H1 (cell line): ENCODE data around the gene FAM120A. TPM values are rescaled to one million over a fixed set of nuclear protein-coding genes. Genes with fewer than 3 reads are reported as not detected.

Experiments used
- ASH2L ChIP-seq: fragments of 200-600, 300-600 bp; sonication (generic); IDR thresholded peaks from one replicate; pipeline ENCODE4 v1.7.1; 2017; ENCODE audit warnings: low read length
- JUN ChIP-seq: IDR thresholded peaks from 2 replicates; pipeline ENCODE4 v1.6.1; 2011; ENCODE audit warnings: low read depth, mild to moderate bottlenecking, improper control_type of control experiment, low read length
- RFX5 ChIP-seq: IDR thresholded peaks from 2 replicates; pipeline ENCODE4 v1.6.1; 2011; ENCODE audit warnings: low read depth, low read length, improper control_type of control experiment, borderline replicate concordance
- RXRA ChIP-seq: IDR thresholded peaks from 2 replicates; pipeline ENCODE4 v1.6.1; 2011; ENCODE audit warnings: low read depth, mild to moderate bottlenecking, low read length, moderate library complexity; ENCODE audit not compliant: insufficient read depth
- SP2 ChIP-seq: IDR thresholded peaks from 2 replicates; pipeline ENCODE4 v1.6.1; 2012; ENCODE audit warnings: mild to moderate bottlenecking, low read length, inconsistent platforms
- TBP ChIP-seq: IDR thresholded peaks from 2 replicates; pipeline ENCODE4 v1.6.1; 2011; ENCODE audit warnings: low read depth, low read length, improper control_type of control experiment
- TEAD4 ChIP-seq: IDR thresholded peaks from 2 replicates; pipeline ENCODE4 v1.6.1; 2012; ENCODE audit warnings: low read depth, low read length, inconsistent platforms, mixed read lengths
- polyA plus RNA-seq, 7 experiments: library from polyadenylated mRNA; depleted of rRNA in 3 of 7; stranded (reverse) in 5 of 7; unstranded in 2 of 7; fragments of >200 nt in 5 of 7; fragments of 200-250 nt in 2 of 7; gene quantifications; 1 replicate in 5 of 7; 2 replicates in 1 of 7; 4 replicates in 1 of 7; pipeline versions ENCODE4 v1.2.1 to v1.2.3, GENCODE V29; 2011 to 2013; ENCODE audit warnings: missing spikeins in 2 of 7, mixed read lengths in 2 of 7
- total RNA-seq: library from RNA; stranded (reverse); fragmentation: NEBNext Ultra II Directional; extraction: Animal tissue kit (Norgen Biotek cat#: 25700); gene quantifications from 2 replicates; pipeline ENCODE4 v1.2.1, GENCODE V29; 2021
- TF ChIP-seq, protein P1 (sequence below): IDR thresholded peaks from 2 replicates; pipeline ENCODE4 v1.6.1; 2011; ENCODE audit warnings: low read length, improper control_type of control experiment
- TF ChIP-seq, protein P2 (sequence below): fragments of 300-600 bp; sonication (generic); IDR thresholded peaks from 2 replicates; pipeline ENCODE4 v1.7.1; 2012; ENCODE audit warnings: low read length, moderate library complexity, mild to moderate bottlenecking, inconsistent platforms; ENCODE audit not compliant: insufficient replicate concordance

Gene FAM120A
- total and polyA plus RNA-seq, 2 of the 8 experiments (the other 6 are each of a cell fraction or from before 2014, with no cell fraction given) = 24.9 to 54.7 TPM

DNA sequence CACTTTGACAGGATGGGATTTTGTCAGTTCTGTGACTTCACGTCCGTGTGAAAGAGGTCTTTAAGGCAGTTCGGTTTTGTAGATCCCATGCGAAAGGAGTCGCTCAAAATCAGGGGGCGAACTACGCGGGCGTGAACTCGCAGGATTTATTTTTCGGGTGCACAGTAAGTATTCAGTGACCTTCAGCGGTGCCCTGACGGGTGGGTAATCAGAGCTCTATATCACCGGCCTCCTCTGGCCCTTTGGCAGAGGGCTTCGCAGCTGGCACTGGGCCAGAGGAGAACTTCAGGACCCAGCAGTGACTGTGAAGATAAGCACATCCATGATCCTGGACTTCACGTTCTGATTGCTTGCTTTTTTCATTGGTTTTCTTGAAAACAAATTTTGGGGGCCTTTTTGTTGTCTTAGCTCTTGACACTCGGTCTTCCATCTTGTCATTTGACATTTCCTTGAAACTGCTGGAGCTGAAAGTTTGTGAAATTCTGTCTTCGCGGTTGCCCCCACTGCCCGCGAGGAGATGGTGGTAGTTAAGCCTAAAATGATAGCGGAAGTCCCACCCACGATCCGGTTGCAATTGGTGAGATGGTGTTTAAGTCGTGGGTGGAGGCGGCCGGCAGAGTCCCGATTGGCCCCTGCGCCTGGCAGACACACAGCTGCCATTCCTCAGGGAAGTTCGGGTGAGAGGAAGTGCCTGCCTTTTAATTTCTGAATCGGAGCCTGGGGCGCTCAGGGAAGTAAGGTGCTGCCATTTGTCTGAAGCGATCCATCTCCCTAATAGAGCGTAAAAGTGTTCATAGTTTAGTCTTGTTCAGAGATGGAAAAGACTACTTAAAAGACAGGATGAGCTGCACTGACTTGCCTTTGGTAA lies 1.8 kb downstream of the FAM120A start, which contains the start of gene FAM120AOS (continued):
- TF ChIP-seq ASH2L (no peak), TEAD4 (no peak), SP2 (peak; percentile 46; the same call in 1 of the 2 replicates), RFX5 (no peak), TBP (no peak), RXRA (no peak), JUN (no peak)
- TF ChIP-seq, protein P1, sequence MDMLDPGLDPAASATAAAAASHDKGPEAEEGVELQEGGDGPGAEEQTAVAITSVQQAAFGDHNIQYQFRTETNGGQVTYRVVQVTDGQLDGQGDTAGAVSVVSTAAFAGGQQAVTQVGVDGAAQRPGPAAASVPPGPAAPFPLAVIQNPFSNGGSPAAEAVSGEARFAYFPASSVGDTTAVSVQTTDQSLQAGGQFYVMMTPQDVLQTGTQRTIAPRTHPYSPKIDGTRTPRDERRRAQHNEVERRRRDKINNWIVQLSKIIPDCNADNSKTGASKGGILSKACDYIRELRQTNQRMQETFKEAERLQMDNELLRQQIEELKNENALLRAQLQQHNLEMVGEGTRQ = no peak
- TF ChIP-seq, protein P2, sequence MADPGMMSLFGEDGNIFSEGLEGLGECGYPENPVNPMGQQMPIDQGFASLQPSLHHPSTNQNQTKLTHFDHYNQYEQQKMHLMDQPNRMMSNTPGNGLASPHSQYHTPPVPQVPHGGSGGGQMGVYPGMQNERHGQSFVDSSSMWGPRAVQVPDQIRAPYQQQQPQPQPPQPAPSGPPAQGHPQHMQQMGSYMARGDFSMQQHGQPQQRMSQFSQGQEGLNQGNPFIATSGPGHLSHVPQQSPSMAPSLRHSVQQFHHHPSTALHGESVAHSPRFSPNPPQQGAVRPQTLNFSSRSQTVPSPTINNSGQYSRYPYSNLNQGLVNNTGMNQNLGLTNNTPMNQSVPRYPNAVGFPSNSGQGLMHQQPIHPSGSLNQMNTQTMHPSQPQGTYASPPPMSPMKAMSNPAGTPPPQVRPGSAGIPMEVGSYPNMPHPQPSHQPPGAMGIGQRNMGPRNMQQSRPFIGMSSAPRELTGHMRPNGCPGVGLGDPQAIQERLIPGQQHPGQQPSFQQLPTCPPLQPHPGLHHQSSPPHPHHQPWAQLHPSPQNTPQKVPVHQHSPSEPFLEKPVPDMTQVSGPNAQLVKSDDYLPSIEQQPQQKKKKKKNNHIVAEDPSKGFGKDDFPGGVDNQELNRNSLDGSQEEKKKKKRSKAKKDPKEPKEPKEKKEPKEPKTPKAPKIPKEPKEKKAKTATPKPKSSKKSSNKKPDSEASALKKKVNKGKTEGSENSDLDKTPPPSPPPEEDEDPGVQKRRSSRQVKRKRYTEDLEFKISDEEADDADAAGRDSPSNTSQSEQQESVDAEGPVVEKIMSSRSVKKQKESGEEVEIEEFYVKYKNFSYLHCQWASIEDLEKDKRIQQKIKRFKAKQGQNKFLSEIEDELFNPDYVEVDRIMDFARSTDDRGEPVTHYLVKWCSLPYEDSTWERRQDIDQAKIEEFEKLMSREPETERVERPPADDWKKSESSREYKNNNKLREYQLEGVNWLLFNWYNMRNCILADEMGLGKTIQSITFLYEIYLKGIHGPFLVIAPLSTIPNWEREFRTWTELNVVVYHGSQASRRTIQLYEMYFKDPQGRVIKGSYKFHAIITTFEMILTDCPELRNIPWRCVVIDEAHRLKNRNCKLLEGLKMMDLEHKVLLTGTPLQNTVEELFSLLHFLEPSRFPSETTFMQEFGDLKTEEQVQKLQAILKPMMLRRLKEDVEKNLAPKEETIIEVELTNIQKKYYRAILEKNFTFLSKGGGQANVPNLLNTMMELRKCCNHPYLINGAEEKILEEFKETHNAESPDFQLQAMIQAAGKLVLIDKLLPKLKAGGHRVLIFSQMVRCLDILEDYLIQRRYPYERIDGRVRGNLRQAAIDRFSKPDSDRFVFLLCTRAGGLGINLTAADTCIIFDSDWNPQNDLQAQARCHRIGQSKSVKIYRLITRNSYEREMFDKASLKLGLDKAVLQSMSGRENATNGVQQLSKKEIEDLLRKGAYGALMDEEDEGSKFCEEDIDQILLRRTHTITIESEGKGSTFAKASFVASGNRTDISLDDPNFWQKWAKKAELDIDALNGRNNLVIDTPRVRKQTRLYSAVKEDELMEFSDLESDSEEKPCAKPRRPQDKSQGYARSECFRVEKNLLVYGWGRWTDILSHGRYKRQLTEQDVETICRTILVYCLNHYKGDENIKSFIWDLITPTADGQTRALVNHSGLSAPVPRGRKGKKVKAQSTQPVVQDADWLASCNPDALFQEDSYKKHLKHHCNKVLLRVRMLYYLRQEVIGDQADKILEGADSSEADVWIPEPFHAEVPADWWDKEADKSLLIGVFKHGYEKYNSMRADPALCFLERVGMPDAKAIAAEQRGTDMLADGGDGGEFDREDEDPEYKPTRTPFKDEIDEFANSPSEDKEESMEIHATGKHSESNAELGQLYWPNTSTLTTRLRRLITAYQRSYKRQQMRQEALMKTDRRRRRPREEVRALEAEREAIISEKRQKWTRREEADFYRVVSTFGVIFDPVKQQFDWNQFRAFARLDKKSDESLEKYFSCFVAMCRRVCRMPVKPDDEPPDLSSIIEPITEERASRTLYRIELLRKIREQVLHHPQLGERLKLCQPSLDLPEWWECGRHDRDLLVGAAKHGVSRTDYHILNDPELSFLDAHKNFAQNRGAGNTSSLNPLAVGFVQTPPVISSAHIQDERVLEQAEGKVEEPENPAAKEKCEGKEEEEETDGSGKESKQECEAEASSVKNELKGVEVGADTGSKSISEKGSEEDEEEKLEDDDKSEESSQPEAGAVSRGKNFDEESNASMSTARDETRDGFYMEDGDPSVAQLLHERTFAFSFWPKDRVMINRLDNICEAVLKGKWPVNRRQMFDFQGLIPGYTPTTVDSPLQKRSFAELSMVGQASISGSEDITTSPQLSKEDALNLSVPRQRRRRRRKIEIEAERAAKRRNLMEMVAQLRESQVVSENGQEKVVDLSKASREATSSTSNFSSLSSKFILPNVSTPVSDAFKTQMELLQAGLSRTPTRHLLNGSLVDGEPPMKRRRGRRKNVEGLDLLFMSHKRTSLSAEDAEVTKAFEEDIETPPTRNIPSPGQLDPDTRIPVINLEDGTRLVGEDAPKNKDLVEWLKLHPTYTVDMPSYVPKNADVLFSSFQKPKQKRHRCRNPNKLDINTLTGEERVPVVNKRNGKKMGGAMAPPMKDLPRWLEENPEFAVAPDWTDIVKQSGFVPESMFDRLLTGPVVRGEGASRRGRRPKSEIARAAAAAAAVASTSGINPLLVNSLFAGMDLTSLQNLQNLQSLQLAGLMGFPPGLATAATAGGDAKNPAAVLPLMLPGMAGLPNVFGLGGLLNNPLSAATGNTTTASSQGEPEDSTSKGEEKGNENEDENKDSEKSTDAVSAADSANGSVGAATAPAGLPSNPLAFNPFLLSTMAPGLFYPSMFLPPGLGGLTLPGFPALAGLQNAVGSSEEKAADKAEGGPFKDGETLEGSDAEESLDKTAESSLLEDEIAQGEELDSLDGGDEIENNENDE = no peak
